ENCODE data around the gene MKRN2OS.

- TF ChIP-seq, protein P1, sequence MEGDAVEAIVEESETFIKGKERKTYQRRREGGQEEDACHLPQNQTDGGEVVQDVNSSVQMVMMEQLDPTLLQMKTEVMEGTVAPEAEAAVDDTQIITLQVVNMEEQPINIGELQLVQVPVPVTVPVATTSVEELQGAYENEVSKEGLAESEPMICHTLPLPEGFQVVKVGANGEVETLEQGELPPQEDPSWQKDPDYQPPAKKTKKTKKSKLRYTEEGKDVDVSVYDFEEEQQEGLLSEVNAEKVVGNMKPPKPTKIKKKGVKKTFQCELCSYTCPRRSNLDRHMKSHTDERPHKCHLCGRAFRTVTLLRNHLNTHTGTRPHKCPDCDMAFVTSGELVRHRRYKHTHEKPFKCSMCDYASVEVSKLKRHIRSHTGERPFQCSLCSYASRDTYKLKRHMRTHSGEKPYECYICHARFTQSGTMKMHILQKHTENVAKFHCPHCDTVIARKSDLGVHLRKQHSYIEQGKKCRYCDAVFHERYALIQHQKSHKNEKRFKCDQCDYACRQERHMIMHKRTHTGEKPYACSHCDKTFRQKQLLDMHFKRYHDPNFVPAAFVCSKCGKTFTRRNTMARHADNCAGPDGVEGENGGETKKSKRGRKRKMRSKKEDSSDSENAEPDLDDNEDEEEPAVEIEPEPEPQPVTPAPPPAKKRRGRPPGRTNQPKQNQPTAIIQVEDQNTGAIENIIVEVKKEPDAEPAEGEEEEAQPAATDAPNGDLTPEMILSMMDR (IDR thresholded peaks at IDR 0.05), result no peak
- no peak for TF ChIP-seq POLR2A (IDR thresholded peaks at IDR 0.05)
These were observed 46.2 kb upstream of the MKRN2OS start for GRCh38 chr3:12591456-12591855.

Data from breast epithelium (tissue), 3 donors.